Osteoblast (primary cell): ENCODE data around the gene SDS. TPM values are rescaled to one million over a fixed set of nuclear protein-coding genes. Genes with fewer than 3 reads are reported as not detected.

Experiments used
- DNase-seq: peaks from one replicate; pipeline ENCODE4 v3.0.0; 2011; ENCODE audit warnings: low spot score, mixed read lengths; ENCODE audit not compliant: insufficient read length; ENCODE audit errors: missing footprints
- H2AFZ ChIP-seq: 2 replicates; pipeline ENCODE4 v1.6.0; 2011; ENCODE audit warnings: mild to moderate bottlenecking, low read length
- H3K27ac ChIP-seq: 2 replicates; pipeline ENCODE4 v1.5.1; 2011; ENCODE audit warnings: mild to moderate bottlenecking, low read depth, low read length, moderate library complexity
- H3K27me3 ChIP-seq: 2 replicates; pipeline ENCODE4 v1.6.0; 2012; ENCODE audit warnings: mild to moderate bottlenecking, control low read depth, inconsistent platforms, low read length, moderate library complexity; ENCODE audit not compliant: insufficient read depth
- H3K36me3 ChIP-seq: 2 replicates; pipeline ENCODE4 v1.5.1; 2011; ENCODE audit warnings: mild to moderate bottlenecking, low read length, control low read depth, moderate library complexity; ENCODE audit not compliant: insufficient read depth
- H3K4me1 ChIP-seq: 2 replicates; pipeline ENCODE4 v1.5.1; 2011; ENCODE audit warnings: mild to moderate bottlenecking, low read length, control low read depth, moderate library complexity; ENCODE audit not compliant: insufficient read depth
- H3K4me2 ChIP-seq: 2 replicates; pipeline ENCODE4 v1.6.0; 2011; ENCODE audit warnings: mild to moderate bottlenecking, low read length; ENCODE audit not compliant: insufficient read depth
- H3K4me3 ChIP-seq: fragments of 200-600 bp; sonication (generic); 3 replicates; pipeline ENCODE4 v1.5.1; 2012; ENCODE audit warnings: mild to moderate bottlenecking, low read length, inconsistent platforms; ENCODE audit not compliant: insufficient read depth
- H3K79me2 ChIP-seq: 2 replicates; pipeline ENCODE4 v1.6.0; 2012; ENCODE audit warnings: mild to moderate bottlenecking, low read length, control low read depth, inconsistent platforms; ENCODE audit not compliant: insufficient read depth
- H3K9me3 ChIP-seq: 2 replicates; pipeline ENCODE4 v1.5.1; 2011; ENCODE audit warnings: low read depth, low read length, control low read depth
- H4K20me1 ChIP-seq: 2 replicates; pipeline ENCODE4 v1.6.0; 2012; ENCODE audit warnings: mild to moderate bottlenecking, low read length, control low read depth; ENCODE audit not compliant: insufficient read depth
- CTCF ChIP-seq: IDR thresholded peaks from 2 replicates; pipeline ENCODE4 v1.5.1; 2011; ENCODE audit warnings: mild to moderate bottlenecking, low read depth, low read length, moderate library complexity; ENCODE audit errors: extremely low read depth
- total RNA-seq: library from RNA; depleted of rRNA; stranded (reverse); fragments of >200 nt; gene quantifications from 2 replicates; pipeline ENCODE4 v1.2.3, GENCODE V29; 2012

SDS gene
- total RNA-seq, 1 donor: under 0.01 TPM

- H4K20me1 ChIP-seq: no peaks in the 10 kb centered on the region
- H3K4me2 ChIP-seq: no peak overlapping the region
- DNase-seq: peak; percentile 74
- no peak for TF ChIP-seq CTCF
- H3K27me3 ChIP-seq: no peaks in the 10 kb centered on the region
- H3K4me1 ChIP-seq: peaks cover 5% of the 10 kb centered on the region
- no peaks in the 10 kb centered on the region for H3K9me3 ChIP-seq
- no peak overlapping the region for H3K27ac ChIP-seq
- no peak overlapping the region for H3K4me3 ChIP-seq
- no peaks in the 10 kb centered on the region for H3K36me3 ChIP-seq
- peaks cover 11% of the 10 kb centered on the region for H3K79me2 ChIP-seq
- H2AFZ ChIP-seq: peak overlapping the region; percentile 41
These were observed 14.7 kb upstream of the SDS start for GRCh38 chr12:113418213-113418879.

GRCh38 chr12:113416091-113416754 is 12.5 kb upstream of the SDS start:
- no peak overlapping the region for H2AFZ ChIP-seq
- H4K20me1 ChIP-seq: no peaks in the 10 kb centered on the region
- no peaks in the 10 kb centered on the region for H3K9me3 ChIP-seq
- H3K4me3 ChIP-seq: no peak overlapping the region
- no peaks in the 10 kb centered on the region for H3K36me3 ChIP-seq
- H3K27me3 ChIP-seq: no peaks in the 10 kb centered on the region
- H3K27ac ChIP-seq: no peak overlapping the region
- no peak for TF ChIP-seq CTCF
- H3K4me2 ChIP-seq: no peak overlapping the region
- H3K4me1 ChIP-seq: no peaks in the 10 kb centered on the region
- no peak for DNase-seq
- H3K79me2 ChIP-seq: no peaks in the 10 kb centered on the region

GRCh38 chr12:113414519-113415038 is 10.9 kb upstream of the SDS start:
- no peaks in the 10 kb centered on the region for H3K9me3 ChIP-seq
- no peak overlapping the region for H3K4me3 ChIP-seq
- no peaks in the 10 kb centered on the region for H3K79me2 ChIP-seq
- no peak overlapping the region for H3K27ac ChIP-seq
- no peak overlapping the region for H3K4me2 ChIP-seq
- no peak for TF ChIP-seq CTCF
- no peaks in the 10 kb centered on the region for H3K36me3 ChIP-seq
- no peaks in the 10 kb centered on the region for H3K4me1 ChIP-seq
- H2AFZ ChIP-seq: no peak overlapping the region
- H3K27me3 ChIP-seq: no peaks in the 10 kb centered on the region
- peak; percentile 29 for DNase-seq
- H4K20me1 ChIP-seq: no peaks in the 10 kb centered on the region

GRCh38 chr12:113413488-113413939 is 9.8 kb upstream of the SDS start:
- TF ChIP-seq CTCF: no peak
- no peaks in the 10 kb centered on the region for H4K20me1 ChIP-seq
- H2AFZ ChIP-seq: no peak overlapping the region
- no peak overlapping the region for H3K4me2 ChIP-seq
- H3K4me1 ChIP-seq: no peaks in the 10 kb centered on the region
- H3K27me3 ChIP-seq: no peaks in the 10 kb centered on the region
- DNase-seq: peak; percentile 39
- no peaks in the 10 kb centered on the region for H3K79me2 ChIP-seq
- H3K27ac ChIP-seq: no peak overlapping the region
- no peak overlapping the region for H3K4me3 ChIP-seq
- no peaks in the 10 kb centered on the region for H3K36me3 ChIP-seq
- H3K9me3 ChIP-seq: no peaks in the 10 kb centered on the region
